ENCODE data around the gene TBC1D26. TPM values are rescaled to one million over a fixed set of nuclear protein-coding genes. Genes with fewer than 3 reads are reported as not detected.
"Not testable (repeated sequence)": the region's sequence is repeated elsewhere in the genome, so short reads cannot be mapped to it uniquely, and the experiment has no call there.

TBC1D26 gene
- not detected for total RNA-seq

DNA sequence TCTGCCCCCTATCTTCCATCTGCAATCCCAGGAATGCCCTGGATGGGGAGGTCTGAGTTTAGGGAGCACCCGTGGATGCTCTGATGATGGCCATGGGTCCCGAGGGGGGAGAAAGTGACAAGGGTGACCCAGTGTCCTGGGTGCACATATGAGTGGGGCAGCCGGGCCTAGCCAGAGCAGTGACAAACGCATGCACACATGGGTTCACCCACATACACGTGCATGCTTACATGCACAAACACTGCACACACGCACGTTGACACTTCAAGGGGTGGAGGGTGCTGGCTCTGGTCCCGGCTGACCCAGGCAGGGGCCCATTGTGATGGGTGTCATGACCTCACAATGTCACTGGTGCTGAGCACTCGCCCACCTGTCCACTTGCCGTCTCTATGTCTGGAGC is at the start of gene TBC1D26:
TBC1D26 (plus strand) TSS at position 384 of the 400 bp plus-strand sequence. CDS start 3,066 bp downstream, outside the sequence.
- H3K27me3 Mint-ChIP-seq, CTCF ChIA-PET: not testable (repeated sequence)

DNA sequence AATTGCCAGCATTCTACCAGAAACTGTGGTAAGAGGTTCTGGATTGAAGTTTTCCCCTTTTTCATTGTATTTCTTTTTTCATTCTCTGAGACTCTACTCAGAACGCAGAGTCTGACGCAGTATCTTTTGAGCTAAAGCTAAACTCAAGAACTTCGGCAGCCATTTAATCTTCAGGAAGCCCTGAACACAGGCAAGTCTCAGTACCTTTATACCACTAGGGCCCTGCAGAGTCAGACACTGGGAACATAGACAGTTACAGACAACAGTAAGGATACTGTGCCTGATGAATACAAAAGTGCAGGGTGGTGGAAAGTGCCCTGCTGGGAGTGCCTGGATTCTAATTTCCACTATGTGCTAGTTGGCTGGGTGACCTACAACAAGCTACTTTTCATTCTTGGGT is 48.9 kb upstream of the TBC1D26 start:
- H3K36me3 Mint-ChIP-seq; H3K9me3 Mint-ChIP-seq (ENCODE audit: low read depth); CTCF ChIA-PET; DNase-seq; ATAC-seq; H3K27ac Mint-ChIP-seq; H3K27me3 Mint-ChIP-seq: not testable (repeated sequence)
- peaks cover 16% of the 10 kb centered on the region for H3K4me1 Mint-ChIP-seq
- H3K4me3 Mint-ChIP-seq, result peak overlapping the region; percentile 87

More for the DNA sequence above, at the start of gene TBC1D26:
- ATAC-seq; DNase-seq; H3K27ac Mint-ChIP-seq; H3K36me3 Mint-ChIP-seq; H3K4me1 Mint-ChIP-seq; H3K9me3 Mint-ChIP-seq (ENCODE audit: low read depth); H3K4me3 Mint-ChIP-seq: not testable (repeated sequence)

DNA sequence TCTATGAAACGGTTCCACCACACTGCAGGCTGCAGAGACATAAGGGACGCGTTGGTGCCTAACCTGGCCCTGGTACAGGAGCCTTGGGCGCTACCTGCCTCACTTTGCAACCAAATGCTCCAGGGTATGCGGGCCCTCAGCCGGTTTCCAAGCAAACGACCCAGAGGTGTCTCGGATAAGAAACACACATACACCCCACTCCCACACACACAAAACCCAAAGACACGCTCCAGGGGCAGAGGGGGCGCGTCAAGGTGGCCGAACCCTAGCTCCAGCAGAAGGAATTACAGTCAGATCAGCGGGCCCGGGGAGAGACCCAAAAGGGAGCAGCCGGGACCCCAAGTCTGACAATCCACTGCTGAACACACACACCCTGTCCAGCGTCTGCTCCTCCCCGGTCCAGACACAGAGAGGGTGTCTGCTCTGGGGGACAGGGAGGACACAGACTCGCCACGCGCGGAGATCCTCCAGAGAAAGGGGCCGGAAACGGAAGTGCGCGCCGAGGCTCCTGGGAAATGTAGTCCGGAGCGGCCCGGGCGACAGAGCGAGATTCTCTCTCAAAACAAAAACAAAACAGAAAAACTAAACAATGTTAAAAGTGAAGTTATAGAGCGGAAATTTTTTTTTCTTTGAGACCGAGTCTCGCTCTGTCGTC is 48.1 kb upstream of the TBC1D26 start, which contains the start of gene TRIM16:
TRIM16 (minus strand) TSS at position 488 of the 655 bp plus-strand sequence. CDS start 32,702 bp downstream, outside the sequence.
- H3K27me3 Mint-ChIP-seq; H3K9me3 Mint-ChIP-seq (ENCODE audit: low read depth); CTCF ChIA-PET; H3K36me3 Mint-ChIP-seq: not testable (repeated sequence)
- ATAC-seq (peak; percentile 100), DNase-seq (peak; percentile 85)
- H3K4me3 Mint-ChIP-seq, result peak within 1 kb of the TSS; percentile 87
- peaks cover 16% of the 10 kb centered on the region for H3K4me1 Mint-ChIP-seq
- peak within 1 kb of the TSS; percentile 86 for H3K27ac Mint-ChIP-seq

DNA sequence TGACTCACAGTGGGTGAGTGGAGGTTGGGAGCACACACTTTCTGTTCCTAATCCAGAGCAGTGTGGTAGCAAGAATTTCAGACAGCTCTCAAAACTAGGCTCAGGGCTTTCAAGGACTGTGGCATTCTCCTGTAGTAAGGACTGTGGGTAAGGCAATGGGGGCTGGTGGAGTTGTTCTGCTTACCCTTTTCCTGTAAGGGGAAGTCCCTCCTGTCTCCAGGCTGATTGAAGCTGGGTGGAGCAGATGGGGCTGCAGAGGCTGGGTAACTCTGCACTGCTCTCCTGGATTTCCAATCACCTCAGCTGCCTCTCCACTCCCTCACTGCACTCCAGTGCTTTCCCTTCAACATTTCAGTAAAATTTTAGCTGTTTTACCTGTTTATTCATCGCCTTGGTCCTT is 44.6 kb upstream of the TBC1D26 start:
- CTCF ChIA-PET; DNase-seq; H3K36me3 Mint-ChIP-seq; H3K27ac Mint-ChIP-seq; H3K9me3 Mint-ChIP-seq (ENCODE audit: low read depth); H3K4me3 Mint-ChIP-seq; ATAC-seq; H3K27me3 Mint-ChIP-seq: not testable (repeated sequence)
- peaks cover 16% of the 10 kb centered on the region for H3K4me1 Mint-ChIP-seq

DNA sequence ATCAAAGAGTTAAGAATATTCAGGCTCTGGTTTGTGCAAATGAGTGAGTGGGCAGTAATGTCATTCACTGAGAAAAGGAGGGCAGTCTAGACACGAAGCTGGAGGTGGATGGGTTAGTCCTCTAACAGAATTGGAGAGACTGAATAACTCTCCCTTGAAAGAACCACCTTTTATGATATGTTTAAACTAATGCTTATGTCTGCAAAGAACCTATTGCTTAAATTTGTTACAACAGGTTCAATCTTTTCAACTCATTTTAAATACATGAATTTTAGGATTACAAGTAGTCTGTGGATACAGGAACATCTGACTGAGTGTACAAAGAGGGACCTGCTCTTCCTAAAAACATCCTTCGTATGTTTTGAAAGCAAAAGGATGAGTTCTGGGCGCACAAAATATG is 33.1 kb upstream of the TBC1D26 start:
- DNase-seq; CTCF ChIA-PET; H3K27me3 Mint-ChIP-seq; ATAC-seq; H3K9me3 Mint-ChIP-seq (ENCODE audit: low read depth): not testable (repeated sequence)
- H3K27ac Mint-ChIP-seq, result peak overlapping the region; percentile 79
- peaks cover 18% of the 10 kb centered on the region for H3K36me3 Mint-ChIP-seq
- H3K4me1 Mint-ChIP-seq, result peaks cover 13% of the 10 kb centered on the region
- H3K4me3 Mint-ChIP-seq, result peak overlapping the region; percentile 83

DNA sequence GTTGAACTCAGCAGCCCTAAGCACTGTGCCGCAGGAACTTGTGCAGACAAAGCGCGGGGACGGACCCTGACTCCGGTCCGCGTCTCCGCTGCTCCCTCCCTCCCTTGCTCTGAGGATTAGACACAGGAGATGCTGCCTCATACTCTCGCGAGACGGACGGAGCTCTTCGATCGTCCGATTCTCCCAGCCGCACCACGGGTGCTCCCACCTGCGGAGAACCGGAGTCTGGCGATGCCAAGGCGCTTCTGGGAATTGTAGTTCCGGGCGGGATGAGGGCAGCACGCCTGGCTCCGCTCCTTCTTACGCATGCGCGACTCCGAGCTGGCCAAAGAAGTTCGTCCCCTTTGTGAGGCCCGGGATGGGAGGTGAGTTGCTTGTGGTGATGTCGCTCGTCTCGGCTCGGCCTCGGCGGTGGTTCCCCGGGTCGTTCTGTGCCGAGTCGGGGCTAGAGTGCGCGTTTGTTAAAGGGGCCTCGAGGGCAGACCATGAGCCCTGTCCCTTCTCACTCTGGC is 32.6 kb upstream of the TBC1D26 start, which contains the start of gene ZNF286A:
ZNF286A (plus strand) TSS at position 340 of the 512 bp plus-strand sequence. CDS start 578 bp downstream, outside the sequence.
- peaks cover 13% of the 10 kb centered on the region for H3K4me1 Mint-ChIP-seq
- H3K27ac Mint-ChIP-seq, result peak within 1 kb of the TSS; percentile 79
- H3K4me3 Mint-ChIP-seq, result peak within 1 kb of the TSS; percentile 83
- H3K9me3 Mint-ChIP-seq (ENCODE audit: low read depth); H3K27me3 Mint-ChIP-seq; CTCF ChIA-PET: not testable (repeated sequence)
- ATAC-seq (peak; percentile 99), DNase-seq (peak; percentile 98)
- peaks cover 19% of the 10 kb centered on the region for H3K36me3 Mint-ChIP-seq

DNA sequence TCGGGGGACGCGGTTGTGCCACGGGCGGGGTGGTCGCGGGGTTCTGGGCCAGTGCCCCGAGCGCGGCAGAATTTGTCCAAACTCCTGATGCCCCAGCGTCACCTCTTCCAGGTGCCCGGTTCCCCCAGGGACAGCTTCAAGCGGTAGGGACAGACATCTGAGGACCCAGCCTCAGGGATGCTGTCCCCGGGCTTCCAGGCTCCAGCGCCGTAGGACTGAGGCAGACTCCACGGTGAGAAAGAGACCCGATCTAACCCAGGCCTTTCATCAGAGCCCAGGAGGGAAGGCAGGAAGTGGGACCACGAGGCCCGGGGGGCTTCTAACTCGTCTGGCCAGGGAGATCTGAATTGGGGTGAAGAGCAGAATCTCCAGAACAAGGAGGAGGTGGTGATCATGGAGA is 32.1 kb upstream of the TBC1D26 start:
- CTCF ChIA-PET; DNase-seq; H3K27me3 Mint-ChIP-seq; H3K9me3 Mint-ChIP-seq (ENCODE audit: low read depth): not testable (repeated sequence)
- peak overlapping the region; percentile 83 for H3K4me3 Mint-ChIP-seq
- peak overlapping the region; percentile 79 for H3K27ac Mint-ChIP-seq
- H3K36me3 Mint-ChIP-seq, result peaks cover 23% of the 10 kb centered on the region
- ATAC-seq, result peak; percentile 3
- peaks cover 13% of the 10 kb centered on the region for H3K4me1 Mint-ChIP-seq

DNA sequence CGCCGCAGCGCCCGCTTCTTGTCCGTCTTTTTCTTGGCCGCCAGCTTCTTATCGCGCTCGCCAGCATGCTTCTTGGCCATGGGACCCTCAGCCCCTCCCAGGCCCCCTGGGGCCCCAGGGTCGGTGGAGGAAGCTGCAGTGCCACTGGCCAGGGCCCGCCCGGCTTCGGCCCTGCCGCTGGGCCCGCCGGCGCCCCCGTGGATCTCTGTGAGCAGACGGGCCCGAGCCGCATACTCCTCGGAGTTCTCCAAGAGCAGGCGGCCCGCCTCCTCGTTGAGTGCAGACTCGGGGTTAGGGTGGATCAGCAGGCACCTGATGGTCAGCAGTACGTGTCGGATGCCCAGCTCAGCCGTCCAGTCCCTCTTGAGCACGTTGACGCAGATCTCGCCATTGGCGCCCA is 27.8 kb upstream of the TBC1D26 start:
- ATAC-seq, H3K4me3 Mint-ChIP-seq, H3K4me1 Mint-ChIP-seq, CTCF ChIA-PET, H3K27me3 Mint-ChIP-seq, H3K27ac Mint-ChIP-seq, DNase-seq: not testable (repeated sequence)
- peaks cover 14% of the 10 kb centered on the region for H3K9me3 Mint-ChIP-seq (ENCODE audit: low read depth)
- peaks cover 52% of the 10 kb centered on the region for H3K36me3 Mint-ChIP-seq

DNA sequence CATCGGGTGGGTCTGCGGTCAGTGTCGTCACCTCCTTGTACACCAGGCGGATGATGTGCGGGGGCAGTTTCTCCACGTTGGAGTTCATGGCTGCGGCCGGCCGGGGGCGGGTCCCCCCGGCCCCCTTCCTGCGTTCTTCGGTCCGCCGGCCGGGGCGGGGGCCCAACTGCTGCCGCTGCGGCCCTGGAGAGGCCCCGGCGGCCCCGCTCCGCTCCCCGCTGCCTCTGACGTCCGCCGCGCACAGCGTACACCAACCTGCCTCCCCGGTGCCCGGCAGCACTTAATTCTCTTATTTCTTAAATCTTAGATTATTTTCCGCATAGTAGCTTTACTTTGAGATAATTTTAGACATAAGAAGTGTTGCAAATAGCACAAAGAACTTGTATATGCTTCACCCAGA is 27.3 kb upstream of the TBC1D26 start:
- H3K27me3 Mint-ChIP-seq, H3K4me1 Mint-ChIP-seq, DNase-seq, CTCF ChIA-PET, H3K4me3 Mint-ChIP-seq, ATAC-seq, H3K27ac Mint-ChIP-seq: not testable (repeated sequence)
- H3K9me3 Mint-ChIP-seq (ENCODE audit: low read depth), result peaks cover 14% of the 10 kb centered on the region
- peaks cover 56% of the 10 kb centered on the region for H3K36me3 Mint-ChIP-seq

DNA sequence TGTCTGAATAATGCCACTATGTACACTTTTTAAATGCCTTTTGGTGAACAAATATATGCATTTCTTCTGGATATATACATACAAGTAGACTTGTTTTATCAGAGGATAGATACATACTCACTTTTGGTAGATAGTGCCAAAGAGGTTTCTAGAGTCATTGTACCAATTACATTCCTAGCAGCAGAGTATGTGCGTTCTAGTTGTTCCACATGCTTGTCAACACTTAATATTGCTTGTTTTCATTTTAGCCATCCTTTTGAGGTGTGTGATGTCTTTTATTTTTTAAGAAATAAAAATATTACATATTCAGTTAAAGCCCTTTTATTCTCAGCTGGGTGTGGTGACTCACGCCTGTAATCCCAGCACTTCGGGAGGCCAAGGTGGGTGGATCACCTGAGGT is 23.2 kb upstream of the TBC1D26 start:
- DNase-seq, H3K4me3 Mint-ChIP-seq, H3K27me3 Mint-ChIP-seq, CTCF ChIA-PET, ATAC-seq, H3K27ac Mint-ChIP-seq, H3K4me1 Mint-ChIP-seq: not testable (repeated sequence)
- peaks cover 22% of the 10 kb centered on the region for H3K9me3 Mint-ChIP-seq (ENCODE audit: low read depth)
- H3K36me3 Mint-ChIP-seq, result peaks cover 49% of the 10 kb centered on the region

DNA sequence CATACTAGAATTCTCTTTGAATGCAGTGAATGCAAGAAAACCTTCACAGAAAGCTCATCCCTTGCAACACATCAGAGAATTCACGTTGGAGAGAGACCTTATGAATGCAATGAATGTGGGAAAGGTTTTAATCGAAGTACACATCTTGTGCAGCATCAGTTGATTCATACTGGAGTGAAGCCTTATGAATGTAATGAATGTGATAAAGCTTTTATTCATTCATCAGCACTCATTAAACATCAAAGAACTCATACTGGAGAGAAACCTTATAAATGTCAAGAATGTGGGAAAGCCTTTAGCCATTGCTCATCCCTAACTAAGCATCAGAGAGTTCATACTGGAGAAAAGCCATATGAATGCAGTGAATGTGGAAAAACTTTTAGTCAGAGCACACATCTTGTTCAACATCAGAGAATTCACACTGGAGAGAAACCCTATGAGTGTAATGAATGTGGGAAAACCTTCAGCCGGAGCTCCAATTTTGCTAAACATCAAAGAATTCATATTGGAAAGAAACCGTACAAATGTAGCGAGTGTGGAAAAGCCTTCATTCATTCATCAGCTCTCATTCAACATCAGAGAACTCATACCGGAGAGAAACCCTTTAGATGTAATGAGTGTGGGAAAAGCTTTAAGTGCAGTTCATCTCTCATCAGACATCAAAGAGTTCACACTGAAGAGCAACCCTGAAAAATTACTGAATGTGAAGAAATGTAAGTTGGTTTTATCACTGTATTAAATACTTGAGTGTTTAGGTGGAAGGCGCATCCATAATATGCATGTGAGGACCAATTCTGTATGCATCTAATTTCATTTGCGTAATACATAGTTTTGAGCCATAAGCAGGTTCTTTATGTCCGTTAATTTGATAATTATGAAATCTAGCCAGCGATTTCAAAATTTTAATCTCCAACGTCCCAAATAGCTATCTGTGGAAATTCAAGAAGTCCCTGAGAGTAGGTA is 15.2 kb upstream of the TBC1D26 start:
- H3K4me1 Mint-ChIP-seq, CTCF ChIA-PET, H3K27me3 Mint-ChIP-seq, H3K27ac Mint-ChIP-seq, DNase-seq, ATAC-seq, H3K4me3 Mint-ChIP-seq: not testable (repeated sequence)
- peaks cover 28% of the 10 kb centered on the region for H3K36me3 Mint-ChIP-seq
- H3K9me3 Mint-ChIP-seq (ENCODE audit: low read depth), result peaks cover 14% of the 10 kb centered on the region

DNA sequence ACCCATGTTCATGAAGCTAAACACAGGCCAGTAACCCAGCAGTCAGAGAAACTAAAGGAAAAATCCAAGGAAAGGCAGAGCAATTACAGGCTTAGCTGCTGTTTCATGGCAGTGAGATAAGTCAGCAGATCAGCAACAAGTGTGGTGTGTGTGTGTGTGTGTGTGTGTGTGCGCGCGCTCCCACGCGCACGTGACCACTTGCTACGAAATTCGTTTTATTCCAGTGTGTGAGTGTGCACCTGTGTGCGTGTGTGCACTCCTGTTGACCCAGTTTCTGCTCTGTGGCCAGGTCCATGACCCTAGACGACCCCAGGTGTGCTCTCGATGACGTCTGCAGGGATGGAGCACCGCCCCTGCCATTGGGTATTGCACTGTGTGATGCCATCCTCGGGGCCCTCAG is 1.5 kb upstream of the TBC1D26 start:
- H3K27me3 Mint-ChIP-seq; CTCF ChIA-PET; H3K4me1 Mint-ChIP-seq; DNase-seq; H3K9me3 Mint-ChIP-seq (ENCODE audit: low read depth); H3K27ac Mint-ChIP-seq; H3K4me3 Mint-ChIP-seq; H3K36me3 Mint-ChIP-seq; ATAC-seq: not testable (repeated sequence)

DNA sequence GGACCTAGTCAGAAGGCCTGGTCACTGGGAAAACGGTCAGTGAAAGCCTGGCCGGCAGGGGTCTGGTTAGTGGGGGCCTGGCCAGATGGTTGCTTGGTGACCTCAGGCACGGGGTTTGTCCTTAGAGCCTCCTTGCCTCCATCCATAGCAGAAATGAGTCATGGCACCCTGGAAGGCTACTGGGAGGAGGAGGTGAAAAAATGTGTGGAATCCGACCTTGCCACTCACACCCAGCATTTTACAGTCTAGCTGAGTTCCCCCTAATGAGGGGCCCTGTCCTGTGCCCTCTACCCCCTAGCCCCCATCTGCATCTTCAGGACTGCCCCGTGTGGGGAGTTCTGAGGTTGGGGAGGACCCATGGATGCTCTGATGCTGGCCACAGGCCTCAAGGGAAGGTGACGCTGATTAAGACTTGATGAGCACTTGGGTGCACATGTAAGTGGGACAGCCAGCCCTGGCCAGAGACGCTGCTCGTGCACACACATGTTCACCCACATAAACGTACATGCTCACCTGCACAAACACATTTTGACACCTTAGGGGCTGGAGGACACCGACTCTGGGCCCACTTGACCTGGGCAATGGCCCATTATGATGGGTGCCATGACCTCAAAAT is 1.2 kb downstream of the TBC1D26 start:
- H3K4me3 Mint-ChIP-seq; DNase-seq; CTCF ChIA-PET; ATAC-seq; H3K27ac Mint-ChIP-seq; H3K4me1 Mint-ChIP-seq; H3K27me3 Mint-ChIP-seq; H3K9me3 Mint-ChIP-seq (ENCODE audit: low read depth); H3K36me3 Mint-ChIP-seq: not testable (repeated sequence)
